ENCODE measurements around the gene ATP1A4. TPM values are rescaled to one million over a fixed set of nuclear protein-coding genes. Genes with fewer than 3 reads are reported as not detected.

The ATP1A4 gene
- total RNA-seq, 4 donors from 2014 or later = 1.5 TPM; not detected in 3

DNA sequence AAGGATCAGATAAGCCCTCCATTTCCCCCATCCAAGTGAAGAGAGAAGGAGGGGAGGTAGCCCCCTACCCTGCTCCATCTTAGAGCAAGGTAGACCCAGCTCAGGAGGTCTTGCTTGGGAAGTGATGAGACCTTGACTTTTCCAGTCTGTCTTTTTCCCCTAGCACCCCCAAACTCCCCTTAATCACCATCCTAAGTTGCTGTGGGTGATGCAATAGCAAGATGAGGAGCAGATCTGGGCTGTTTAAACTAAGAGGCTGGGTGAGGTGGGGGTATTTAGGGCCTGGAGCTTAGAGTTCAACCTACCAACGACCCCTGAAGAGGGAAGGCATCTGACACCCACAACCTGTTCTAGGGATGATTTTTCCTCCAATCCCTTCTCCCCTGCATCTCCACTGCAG, 34.1 kb upstream of the ATP1A4 start:
- no peak for TF ChIP-seq POLR2A (IDR thresholded peaks at IDR 0.05)
- TF ChIP-seq, protein P1, sequence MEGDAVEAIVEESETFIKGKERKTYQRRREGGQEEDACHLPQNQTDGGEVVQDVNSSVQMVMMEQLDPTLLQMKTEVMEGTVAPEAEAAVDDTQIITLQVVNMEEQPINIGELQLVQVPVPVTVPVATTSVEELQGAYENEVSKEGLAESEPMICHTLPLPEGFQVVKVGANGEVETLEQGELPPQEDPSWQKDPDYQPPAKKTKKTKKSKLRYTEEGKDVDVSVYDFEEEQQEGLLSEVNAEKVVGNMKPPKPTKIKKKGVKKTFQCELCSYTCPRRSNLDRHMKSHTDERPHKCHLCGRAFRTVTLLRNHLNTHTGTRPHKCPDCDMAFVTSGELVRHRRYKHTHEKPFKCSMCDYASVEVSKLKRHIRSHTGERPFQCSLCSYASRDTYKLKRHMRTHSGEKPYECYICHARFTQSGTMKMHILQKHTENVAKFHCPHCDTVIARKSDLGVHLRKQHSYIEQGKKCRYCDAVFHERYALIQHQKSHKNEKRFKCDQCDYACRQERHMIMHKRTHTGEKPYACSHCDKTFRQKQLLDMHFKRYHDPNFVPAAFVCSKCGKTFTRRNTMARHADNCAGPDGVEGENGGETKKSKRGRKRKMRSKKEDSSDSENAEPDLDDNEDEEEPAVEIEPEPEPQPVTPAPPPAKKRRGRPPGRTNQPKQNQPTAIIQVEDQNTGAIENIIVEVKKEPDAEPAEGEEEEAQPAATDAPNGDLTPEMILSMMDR (IDR thresholded peaks at IDR 0.05) = no peak
- H3K4me3 ChIP-seq = no peak overlapping the region

GRCh38 chr1:160117709-160118183, 33.7 kb upstream of the ATP1A4 start:
- H3K9me3 ChIP-seq = no peaks in the 10 kb centered on the region
- DNase-seq = no peak
- H3K4me1 ChIP-seq = no peaks in the 10 kb centered on the region
- TF ChIP-seq, protein P1 (IDR thresholded peaks at IDR 0.05) = no peak
- TF ChIP-seq POLR2A (IDR thresholded peaks at IDR 0.05) = no peak
- no peak overlapping the region for H3K4me3 ChIP-seq
- no peak overlapping the region for H3K27ac ChIP-seq
- no peaks in the 10 kb centered on the region for H3K27me3 ChIP-seq
- H3K36me3 ChIP-seq = no peaks in the 10 kb centered on the region
- intact Hi-C loops (cut with DNase I; ENCODE audit: low total_unique reads) = no loop called here

More for the DNA sequence above, 34.1 kb upstream of the ATP1A4 start:
- Histone ChIP-seq H3K27ac (no peak overlapping the region), H3K27me3 (no peaks in the 10 kb centered on the region), H3K4me1 (no peaks in the 10 kb centered on the region), H3K36me3 (no peaks in the 10 kb centered on the region), H3K9me3 (no peaks in the 10 kb centered on the region)
- intact Hi-C loops (cut with DNase I; ENCODE audit: low total_unique reads) = no loop called here
- DNase-seq = no peak

DNA sequence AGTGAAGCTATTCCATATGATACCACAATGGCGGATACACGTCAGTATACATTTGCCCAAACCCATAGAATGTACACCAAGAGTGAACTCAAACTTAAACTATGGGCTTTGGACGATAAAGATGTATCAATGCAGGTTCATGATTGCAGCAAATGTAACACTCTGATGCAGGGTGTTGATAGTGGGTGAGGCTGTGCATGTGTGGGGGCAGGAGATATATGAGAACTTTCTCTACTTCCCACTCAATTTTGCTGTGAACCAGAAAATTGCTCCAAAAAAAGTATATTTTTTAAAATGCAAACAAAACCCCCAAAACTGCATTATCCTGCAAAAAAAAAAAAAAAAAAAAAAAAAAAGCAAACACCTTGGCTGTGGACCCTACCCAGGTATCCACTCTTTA, 32.5 kb upstream of the ATP1A4 start:
- Histone ChIP-seq H3K36me3 (no peaks in the 10 kb centered on the region), H3K27ac (no peak overlapping the region), H3K4me1 (no peaks in the 10 kb centered on the region), H3K27me3 (no peaks in the 10 kb centered on the region), H3K4me3 (no peak overlapping the region), H3K9me3 (no peaks in the 10 kb centered on the region)
- TF ChIP-seq, protein P1 (IDR thresholded peaks at IDR 0.05) = no peak
- no peak for TF ChIP-seq POLR2A (IDR thresholded peaks at IDR 0.05)
- intact Hi-C loops (cut with DNase I; ENCODE audit: low total_unique reads) = no loop called here
- DNase-seq = no peak

- H3K9me3 ChIP-seq = no peaks in the 10 kb centered on the region
- H3K4me1 ChIP-seq = no peaks in the 10 kb centered on the region
These were observed 30.6 kb upstream of the ATP1A4 start for GRCh38 chr1:160120797-160121196.

GRCh38 chr1:160121388-160121787, 30.0 kb upstream of the ATP1A4 start:
- Histone ChIP-seq H3K9me3 (no peaks in the 10 kb centered on the region), H3K4me3 (no peak overlapping the region), H3K36me3 (no peaks in the 10 kb centered on the region), H3K27ac (no peak overlapping the region), H3K4me1 (no peaks in the 10 kb centered on the region), H3K27me3 (no peaks in the 10 kb centered on the region)
- no peak for TF ChIP-seq POLR2A (IDR thresholded peaks at IDR 0.05)
- TF ChIP-seq, protein P1 (IDR thresholded peaks at IDR 0.05) = no peak
- no peak for DNase-seq
- intact Hi-C loops (cut with DNase I; ENCODE audit: low total_unique reads) = no loop called here

More at GRCh38 chr1:160120797-160121196, 30.6 kb upstream of the ATP1A4 start:
- no peak overlapping the region for H3K27ac ChIP-seq
- intact Hi-C loops (cut with DNase I; ENCODE audit: low total_unique reads) = no loop called here
- H3K4me3 ChIP-seq = no peak overlapping the region
- no peak for DNase-seq
- no peaks in the 10 kb centered on the region for H3K27me3 ChIP-seq
- TF ChIP-seq POLR2A (IDR thresholded peaks at IDR 0.05) = no peak
- TF ChIP-seq, protein P1 (IDR thresholded peaks at IDR 0.05) = no peak
- H3K36me3 ChIP-seq = no peaks in the 10 kb centered on the region

Data from uterus (tissue), 4 donors.